Activated T-cell treated with anti-CD3 and anti-CD28 coated beads for 24 hours (primary cell): ENCODE measurements around the gene TMEM129.

ENCODE experiments used
- DNase-seq: peaks from one replicate; pipeline ENCODE4 v3.0.0-alpha.2; 2020; ENCODE audit warnings: low read depth

TMEM129 gene

GRCh38 chr4:1668488-1668840, 52.7 kb downstream of the TMEM129 start:
- no peak for DNase-seq

GRCh38 chr4:1667273-1667672, 53.9 kb downstream of the TMEM129 start:
- DNase-seq = no peak

- DNase-seq = no peak
These were observed 54.7 kb downstream of the TMEM129 start for GRCh38 chr4:1666391-1666790.
